NCI-H460 (cell line): ENCODE results near the gene NRXN3. TPM values are rescaled to one million over a fixed set of nuclear protein-coding genes. Genes with fewer than 3 reads are reported as not detected.

Source experiments
- DNase-seq: peaks from one replicate; pipeline ENCODE4 v3.0.0-alpha.2; 2016; ENCODE audit warnings: low read depth; ENCODE audit errors: extremely low read depth
- total RNA-seq: library from RNA; depleted of rRNA; stranded (reverse); fragments of >200 nt; shearing (Covaris generic); gene quantifications from 2 replicates; pipeline ENCODE4 v1.2.3, GENCODE V29; 2014

Gene NRXN3
- total RNA-seq, 1 experiment from 2014 or later: 6.6 TPM

- DNase-seq: no peak
Measured at GRCh38 chr14:78690836-78691235, 520.7 kb downstream of the NRXN3 start.

GRCh38 chr14:78697341-78697740, 527.2 kb downstream of the NRXN3 start:
- peak; percentile 12 for DNase-seq

DNA sequence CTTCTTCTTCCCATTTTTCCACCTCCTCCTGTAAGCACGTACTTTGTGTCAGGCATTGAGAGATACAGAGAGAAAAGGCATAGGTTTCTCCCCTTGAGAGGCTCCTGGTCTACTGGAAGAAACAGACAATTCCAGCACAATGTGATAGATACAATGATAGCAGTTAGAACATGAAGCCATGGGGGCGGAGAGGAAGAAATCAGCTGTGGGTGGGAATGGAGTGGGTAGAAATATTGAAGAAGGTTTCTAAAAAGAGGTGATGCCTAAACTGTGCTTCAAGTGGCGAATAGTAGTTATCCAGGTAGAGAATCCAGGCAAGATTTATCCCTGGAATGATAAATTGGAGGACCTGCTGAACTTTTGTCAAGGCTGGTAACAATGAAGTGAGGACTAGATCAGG, 528.8 kb downstream of the NRXN3 start:
- no peak for DNase-seq

- no peak for DNase-seq
Measured at GRCh38 chr14:78700236-78700635, 530.1 kb downstream of the NRXN3 start.

DNA sequence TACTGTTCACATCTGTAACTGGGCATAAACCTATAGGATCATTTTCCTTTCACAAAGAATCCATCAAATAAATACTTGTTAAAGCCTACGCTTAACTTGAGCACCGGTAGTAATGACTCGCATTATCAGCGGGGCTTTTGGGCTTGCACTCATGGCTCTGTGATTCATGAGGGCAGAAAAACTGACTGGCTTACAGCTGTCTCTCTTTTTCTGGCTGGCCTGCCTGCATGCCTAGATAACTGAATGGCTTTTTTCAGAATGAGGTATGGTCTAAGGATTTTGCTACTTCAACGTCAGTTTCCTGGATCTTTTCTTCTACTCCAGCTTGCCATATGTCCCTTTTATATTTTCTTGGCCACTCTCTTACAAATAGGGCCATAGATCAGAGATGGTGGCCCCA, 531.1 kb downstream of the NRXN3 start:
- DNase-seq: no peak

- no peak for DNase-seq
Measured at GRCh38 chr14:78704965-78705364, 534.8 kb downstream of the NRXN3 start.

GRCh38 chr14:78705989-78706388, 535.8 kb downstream of the NRXN3 start:
- no peak for DNase-seq

DNA sequence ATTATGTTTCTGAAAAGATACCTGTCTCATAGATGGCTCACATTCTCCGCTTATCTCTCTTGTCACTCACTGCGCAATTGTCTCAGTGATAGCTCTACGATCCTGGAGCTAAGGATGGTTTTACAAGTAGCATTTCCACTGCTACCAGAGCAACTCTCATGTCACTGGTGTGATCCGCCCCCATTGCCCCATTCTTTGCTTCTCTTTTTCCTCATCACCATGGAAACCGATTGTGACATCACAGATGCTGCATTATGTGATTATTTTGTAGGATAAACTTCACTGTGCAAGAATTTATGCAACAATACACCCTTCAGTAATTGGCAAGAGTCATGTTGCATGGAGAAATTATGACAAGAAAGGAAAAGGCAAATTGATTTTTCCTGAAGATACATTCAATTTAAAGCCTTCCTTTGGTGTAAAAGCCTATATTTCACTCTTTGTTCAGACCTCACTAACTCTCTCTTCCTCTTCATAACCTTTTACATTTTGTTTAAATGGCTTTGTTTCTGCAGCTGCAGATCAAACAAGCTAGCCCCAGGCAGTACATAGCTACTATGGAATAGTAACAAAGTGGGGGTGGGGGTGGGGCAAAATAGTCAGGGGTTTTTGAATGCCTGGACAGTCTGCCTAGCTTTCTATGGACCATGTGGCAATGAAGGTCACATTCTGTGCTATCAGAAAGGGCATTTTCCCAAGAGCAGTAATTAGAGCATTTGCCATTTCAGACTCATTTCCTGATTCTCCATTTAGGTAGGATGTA, 539.8 kb downstream of the NRXN3 start:
- DNase-seq: no peak

DNA sequence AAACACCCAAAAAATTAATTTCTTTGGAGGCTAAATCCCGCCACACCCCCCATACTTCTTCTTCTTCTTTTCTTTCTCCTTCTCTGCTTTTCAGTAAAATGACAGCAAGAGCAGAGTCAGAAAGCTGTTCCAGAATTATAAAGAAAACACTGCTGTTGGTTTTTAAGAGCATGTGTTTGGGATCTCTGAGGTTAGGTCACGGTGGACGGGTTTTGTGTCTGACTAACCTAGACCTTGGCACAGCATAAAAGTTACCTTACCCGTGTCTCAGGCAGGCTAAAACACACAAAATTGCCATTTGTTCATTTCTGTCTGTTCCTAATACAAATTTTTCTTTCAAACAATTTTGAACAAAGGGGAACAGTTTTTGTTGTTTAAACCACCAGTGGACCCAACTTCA, 540.8 kb downstream of the NRXN3 start:
- DNase-seq: no peak

DNA sequence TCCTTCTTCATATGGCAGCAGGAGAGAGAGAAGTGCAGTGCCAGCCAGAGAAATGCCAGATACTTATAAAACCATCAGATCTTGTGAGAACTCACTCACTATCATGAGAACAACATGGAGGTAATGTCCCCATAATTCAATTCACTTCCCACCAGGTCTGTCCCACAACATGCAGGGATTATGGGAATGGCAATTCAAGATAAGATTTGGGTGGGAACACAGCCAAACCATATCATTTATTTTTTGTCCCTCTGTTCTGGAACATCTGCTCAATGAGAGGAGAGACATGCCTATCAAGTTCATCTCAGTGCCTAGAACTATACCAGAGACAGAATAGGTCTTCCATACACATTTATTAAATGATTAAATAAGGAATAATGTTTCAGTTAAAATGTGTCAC, 543.5 kb downstream of the NRXN3 start:
- DNase-seq: no peak

DNA sequence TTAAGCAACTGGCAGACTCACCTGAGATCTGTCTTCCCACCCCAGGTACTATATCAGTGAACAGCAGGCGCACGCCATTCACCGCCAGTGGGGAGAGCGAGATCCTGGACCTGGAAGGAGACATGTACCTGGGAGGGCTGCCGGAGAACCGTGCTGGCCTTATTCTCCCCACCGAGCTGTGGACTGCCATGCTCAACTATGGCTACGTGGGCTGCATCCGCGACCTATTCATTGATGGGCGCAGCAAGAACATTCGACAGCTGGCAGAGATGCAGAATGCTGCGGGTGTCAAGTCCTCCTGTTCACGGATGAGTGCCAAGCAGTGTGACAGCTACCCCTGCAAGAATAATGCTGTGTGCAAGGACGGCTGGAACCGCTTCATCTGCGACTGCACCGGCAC, 544.5 kb downstream of the NRXN3 start:
- no peak for DNase-seq

DNA sequence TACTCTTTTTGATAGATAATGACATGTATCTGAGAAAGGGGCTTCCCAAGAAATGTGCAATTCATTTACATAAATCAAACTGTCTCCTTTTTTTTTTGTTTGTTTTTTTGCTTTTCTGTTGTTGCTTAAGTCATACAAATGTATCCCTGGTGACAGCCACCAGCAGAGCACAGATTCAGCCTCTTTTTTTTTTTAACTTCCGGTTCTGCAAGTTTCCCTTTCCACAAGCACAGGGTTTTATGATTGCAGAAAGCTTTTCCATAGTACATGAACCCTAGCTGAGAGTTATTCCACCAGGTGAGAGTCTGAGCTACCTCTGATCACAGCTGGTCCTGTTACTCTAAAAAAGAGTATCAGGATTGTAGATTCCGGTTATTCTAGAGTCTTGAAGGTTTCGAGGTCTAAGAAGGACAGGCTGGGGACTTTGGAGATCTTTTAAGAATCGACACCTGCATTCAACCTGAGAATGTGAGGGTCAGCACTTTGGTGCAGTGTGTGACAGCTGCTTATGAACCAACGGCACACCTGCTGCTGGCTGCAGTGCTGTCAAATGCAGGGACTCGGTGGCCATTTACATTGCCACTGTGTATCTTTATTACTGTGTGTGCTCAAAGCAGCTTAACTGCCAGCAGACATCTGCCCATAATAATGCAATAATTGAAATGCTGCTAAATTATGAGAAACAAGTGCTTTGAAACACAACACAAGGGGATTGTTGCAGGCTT, 551.7 kb downstream of the NRXN3 start:
- no peak for DNase-seq

DNA sequence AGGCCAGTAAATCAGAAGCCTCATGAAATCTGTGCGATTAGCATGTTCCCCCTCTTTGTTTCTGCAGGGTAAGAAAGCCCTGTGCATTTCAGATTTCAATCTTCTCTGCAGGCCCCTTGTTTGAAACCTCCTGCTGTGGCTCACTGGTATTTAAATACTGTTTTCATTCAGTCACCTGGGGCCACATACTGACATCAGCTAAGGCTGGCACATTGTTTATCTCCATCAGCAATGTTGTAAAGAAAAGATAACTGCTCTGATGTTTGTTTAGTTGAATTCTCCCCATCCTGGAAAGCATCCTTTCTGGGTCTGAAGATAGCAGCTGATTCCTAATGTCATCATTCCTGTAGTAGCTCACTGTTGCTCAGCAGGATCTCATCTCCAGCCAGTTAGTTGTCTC, 554.9 kb downstream of the NRXN3 start:
- DNase-seq: no peak

DNA sequence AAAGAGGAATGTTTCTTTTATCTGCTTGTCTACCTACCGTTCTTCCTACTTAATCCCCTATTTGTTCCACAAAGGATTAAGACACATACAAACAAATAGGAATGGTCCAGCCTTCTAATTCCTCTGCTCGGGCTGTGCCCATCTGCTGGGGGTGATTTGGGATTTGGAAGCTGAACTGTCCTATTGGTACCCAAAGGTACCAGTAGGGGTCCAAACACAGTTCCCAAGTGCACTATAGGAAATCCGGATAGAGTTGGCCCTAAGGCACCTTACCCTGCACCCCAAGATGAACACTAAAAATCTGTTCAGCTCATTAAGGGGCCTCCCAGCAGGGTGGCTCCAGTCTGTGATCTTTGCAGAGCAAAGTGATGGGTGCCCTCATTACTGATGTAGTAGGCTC, 566.9 kb downstream of the NRXN3 start:
- DNase-seq: no peak

- no peak for DNase-seq
Measured at GRCh38 chr14:78737601-78738000, 567.4 kb downstream of the NRXN3 start.

- no peak for DNase-seq
Measured at GRCh38 chr14:78746086-78746595, 576.0 kb downstream of the NRXN3 start.

DNA sequence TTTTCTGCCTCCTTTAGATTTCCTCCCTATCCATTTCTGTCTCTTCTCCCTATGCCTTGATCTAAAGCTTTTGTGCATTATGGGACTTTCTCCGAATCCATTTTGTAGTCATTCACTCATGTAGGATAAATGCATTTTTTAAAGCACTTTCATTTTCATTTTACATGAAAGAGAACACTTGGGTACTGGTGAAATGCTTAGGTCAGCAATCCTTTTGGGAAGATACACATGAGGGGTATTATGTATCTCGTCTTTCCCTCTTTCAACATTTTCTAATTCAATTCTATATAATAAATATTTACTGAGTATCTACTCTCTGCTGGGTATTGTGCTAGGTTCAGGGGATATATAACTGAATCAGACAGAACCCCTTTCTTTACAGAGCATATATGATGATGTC, 577.6 kb downstream of the NRXN3 start:
- DNase-seq: no peak

- no peak for DNase-seq
Measured at GRCh38 chr14:78752518-78753188, 582.5 kb downstream of the NRXN3 start.

GRCh38 chr14:78754059-78754458, 583.9 kb downstream of the NRXN3 start:
- DNase-seq: no peak

DNA sequence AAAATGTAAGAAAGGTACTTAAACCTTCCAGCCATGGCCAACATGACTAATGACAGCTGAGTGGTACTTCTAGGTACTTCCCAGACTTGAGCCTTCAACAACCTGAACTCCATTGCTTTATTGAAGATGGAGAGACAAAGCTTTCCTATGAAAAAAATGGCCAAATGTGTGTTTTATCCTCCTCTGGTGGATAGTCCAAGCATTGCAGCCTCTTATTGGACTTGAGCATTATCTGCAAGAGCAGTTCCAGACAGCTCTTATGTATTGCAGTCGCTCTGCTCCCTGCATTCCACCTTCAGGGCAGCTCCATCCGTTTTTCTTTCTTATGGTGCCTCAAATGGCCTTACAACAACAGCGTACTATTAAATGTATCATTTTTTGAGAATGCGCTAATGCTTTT, 588.2 kb downstream of the NRXN3 start:
- DNase-seq: peak; percentile 20

GRCh38 chr14:78762331-78762730, 592.2 kb downstream of the NRXN3 start:
- no peak for DNase-seq

DNA sequence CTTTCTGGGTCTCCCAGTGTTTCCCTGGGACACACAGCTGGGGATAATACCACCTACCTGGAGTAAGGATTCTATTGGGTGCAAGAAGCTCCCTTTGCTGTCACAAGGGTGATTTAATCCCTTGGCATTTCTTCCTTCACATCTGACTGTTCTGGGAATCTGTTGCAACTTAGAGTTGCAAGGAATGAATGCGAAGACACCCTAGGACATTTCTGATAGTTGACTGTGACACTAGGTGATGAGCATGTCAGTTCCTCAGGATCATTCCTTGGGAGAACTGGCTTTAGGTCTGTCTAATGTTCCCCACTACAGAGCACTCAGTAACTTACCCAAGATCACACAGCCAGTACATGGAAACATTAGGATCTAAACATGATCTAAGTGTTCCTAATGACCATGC, 593.6 kb downstream of the NRXN3 start:
- DNase-seq: no peak
